AG09319 (cell line): ENCODE measurements around the gene C2orf92.

Source experiments
- DNase-seq: peaks from one replicate; pipeline ENCODE4 v3.0.0-alpha.2; 2010; ENCODE audit warnings: low read depth; ENCODE audit errors: extremely low read depth
- TF ChIP-seq, protein P1 (sequence below): IDR thresholded peaks from 2 replicates; pipeline ENCODE4 v1.5.1; 2011; ENCODE audit warnings: low read depth, mild to moderate bottlenecking, inconsistent platforms, low read length, moderate library complexity

Gene C2orf92

DNA sequence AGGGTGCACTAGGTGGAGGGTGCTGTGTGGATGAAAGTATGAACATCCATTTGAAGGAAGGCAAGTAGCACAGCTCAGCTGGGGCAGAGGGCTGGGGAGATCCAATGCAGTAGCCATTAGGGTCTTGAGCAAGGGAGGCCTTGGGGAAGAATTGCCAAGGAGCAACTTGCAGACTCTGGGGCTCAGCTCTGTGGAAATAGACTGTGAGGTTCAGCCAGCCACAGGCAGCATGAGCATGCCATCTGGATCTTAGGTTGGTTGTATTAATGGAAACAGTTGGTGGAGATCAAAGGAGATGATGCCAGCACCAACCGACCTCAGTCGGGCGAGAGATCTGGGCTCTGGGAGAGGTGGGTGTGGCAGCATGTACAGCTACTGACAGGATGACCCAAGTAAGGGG lies 49.4 kb downstream of the C2orf92 start:
- no peak for DNase-seq
- TF ChIP-seq, protein P1, sequence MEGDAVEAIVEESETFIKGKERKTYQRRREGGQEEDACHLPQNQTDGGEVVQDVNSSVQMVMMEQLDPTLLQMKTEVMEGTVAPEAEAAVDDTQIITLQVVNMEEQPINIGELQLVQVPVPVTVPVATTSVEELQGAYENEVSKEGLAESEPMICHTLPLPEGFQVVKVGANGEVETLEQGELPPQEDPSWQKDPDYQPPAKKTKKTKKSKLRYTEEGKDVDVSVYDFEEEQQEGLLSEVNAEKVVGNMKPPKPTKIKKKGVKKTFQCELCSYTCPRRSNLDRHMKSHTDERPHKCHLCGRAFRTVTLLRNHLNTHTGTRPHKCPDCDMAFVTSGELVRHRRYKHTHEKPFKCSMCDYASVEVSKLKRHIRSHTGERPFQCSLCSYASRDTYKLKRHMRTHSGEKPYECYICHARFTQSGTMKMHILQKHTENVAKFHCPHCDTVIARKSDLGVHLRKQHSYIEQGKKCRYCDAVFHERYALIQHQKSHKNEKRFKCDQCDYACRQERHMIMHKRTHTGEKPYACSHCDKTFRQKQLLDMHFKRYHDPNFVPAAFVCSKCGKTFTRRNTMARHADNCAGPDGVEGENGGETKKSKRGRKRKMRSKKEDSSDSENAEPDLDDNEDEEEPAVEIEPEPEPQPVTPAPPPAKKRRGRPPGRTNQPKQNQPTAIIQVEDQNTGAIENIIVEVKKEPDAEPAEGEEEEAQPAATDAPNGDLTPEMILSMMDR, result no peak

DNA sequence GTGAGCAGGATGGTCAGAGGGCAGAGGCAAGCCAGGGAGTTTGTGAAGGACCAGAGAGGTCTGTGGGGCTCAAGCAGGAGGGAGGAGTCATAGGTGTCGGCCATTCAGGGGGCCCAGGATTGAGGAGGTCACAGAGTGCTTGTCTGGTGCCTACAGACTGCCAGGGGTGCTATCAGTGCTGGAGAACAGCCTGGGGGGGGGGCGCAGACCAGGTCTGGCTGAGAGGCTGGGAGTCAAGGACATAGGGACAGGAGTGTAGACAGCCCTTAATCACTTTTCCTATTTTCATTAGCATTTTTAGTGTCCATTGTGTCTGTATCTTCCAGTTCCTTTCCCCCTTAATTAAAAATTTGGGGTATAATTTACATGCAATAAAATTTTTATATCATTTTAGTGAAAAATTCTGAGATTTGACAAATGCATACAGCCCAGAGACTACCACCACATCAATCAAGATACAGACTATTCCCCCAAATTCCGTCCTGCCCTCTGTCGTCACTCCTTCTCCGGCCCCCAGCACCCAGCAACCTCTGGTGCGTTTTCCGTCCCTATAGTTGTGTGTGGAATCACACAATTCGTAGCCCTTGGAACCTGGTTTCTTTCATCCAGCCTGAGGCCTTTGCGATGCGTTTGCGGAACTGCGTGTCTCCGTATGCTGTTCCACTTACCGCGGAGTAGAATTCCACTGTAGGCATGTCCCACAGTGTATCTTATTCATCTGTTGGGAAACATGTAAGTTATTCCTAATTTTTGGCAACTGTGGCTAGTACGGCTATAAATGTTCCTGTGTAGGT lies 50.0 kb downstream of the C2orf92 start:
- no peak for DNase-seq
- TF ChIP-seq, protein P1, result no peak

DNA sequence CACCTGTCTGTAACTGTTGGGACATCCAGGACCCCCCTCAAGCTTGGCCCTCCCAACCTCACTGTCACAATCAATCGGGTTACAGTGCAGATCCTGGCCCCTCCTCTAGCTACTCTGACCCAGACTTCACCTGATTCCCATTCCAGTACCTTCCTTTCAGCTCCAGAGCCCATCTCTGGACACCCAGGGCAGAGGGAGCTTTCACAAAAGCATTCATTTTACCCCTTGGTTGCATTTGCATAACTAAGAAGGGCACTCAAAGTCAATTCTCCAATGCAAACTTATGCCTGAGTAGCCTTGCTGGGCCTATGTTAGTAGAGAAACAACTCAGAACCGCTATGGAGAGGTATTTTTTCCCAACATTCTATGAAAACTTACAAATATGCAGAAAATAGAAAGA lies 51.2 kb downstream of the C2orf92 start:
- TF ChIP-seq, protein P1, result no peak

DNA sequence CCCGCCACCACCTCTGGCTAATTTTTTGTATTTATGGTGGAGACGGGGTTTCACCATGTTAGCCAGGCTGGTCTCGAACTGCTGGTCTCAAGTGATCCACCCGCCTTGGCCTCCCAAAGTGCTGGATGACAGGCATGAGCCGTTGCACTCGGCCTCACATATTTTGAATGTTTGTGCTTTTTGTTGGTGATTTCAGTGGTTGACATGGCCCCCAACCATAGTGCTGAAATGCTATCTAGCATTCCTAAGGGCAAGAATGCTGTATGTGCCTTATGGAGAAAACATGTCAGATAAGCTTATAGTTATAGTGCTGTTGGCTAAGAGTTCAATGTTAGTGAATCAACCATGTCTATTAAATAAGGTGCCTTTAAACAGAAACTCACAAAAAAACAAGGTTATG lies 52.7 kb downstream of the C2orf92 start:
- TF ChIP-seq, protein P1, result no peak
- no peak for DNase-seq

More for the DNA sequence above, 51.2 kb downstream of the C2orf92 start:
- no peak for DNase-seq

DNA sequence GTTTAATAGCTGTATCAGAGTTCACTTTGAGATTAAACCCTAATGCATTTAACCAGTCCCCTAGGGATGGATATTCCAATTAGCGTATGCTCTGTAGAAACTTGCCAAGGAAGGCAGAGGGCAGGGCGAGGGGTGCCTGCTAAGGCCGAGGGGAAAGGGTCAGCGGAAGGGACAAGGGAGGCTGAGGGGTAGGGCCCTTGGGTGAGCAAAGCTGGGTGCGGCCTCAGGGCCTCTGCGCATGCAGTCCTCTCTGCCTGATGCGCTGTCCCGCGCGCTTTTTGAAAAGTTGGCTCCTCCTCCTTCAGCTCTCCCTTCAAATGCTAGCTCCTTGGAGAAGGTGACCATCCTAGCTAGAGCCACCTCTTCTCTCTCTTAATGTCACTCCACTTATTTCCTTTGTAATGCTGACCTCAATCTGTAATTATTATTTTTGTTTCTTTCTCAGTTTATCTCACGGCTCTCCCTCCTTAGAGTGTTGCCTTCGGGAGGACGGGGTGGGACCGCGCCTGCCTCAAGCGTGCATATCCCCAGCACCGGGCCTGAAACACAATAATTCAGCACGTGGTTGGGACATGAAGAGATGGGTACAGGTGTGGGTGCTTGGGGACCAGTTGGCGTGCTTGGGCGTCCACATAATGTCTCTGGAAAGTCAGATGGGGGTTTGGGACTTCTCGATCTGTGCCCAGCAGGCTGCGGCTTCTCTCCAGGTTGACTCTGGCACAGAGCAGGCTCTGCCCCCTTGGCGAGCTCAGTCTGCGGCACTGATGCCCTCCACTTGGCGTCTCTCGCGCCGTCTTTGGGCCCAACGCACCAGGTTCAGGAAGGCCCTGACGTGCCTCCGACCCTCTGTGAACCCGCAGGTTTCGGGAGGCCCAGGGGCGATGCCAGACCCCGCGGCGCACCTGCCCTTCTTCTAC lies 53.9 kb downstream of the C2orf92 start:
- TF ChIP-seq, protein P1, result no peak
- no peak for DNase-seq

DNA sequence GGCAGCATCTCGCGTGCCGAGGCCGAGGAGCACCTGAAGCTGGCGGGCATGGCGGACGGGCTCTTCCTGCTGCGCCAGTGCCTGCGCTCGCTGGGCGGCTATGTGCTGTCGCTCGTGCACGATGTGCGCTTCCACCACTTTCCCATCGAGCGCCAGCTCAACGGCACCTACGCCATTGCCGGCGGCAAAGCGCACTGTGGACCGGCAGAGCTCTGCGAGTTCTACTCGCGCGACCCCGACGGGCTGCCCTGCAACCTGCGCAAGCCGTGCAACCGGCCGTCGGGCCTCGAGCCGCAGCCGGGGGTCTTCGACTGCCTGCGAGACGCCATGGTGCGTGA lies 54.5 kb downstream of the C2orf92 start:
- TF ChIP-seq, protein P1, result no peak
- no peak for DNase-seq

DNA sequence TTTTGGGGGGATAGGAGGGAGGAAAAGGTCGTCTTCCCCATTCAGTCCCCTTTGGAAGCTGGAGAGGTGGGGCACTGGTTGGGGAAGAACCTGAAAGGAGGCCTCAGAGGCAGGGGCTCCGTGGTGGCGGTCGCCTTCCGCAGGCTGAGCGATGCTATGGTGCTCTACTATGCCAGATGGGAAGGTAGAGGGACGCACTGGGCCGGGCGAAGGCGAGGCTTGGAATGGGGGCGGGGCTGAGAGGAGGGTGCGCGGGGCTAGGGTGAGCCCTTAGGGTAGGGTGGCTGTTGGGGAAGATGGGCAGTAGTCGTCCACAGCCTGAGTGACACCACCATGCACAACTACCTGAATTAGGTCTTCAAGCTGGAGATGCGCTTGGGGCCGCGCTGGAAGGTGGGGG lies 55.0 kb downstream of the C2orf92 start:
- TF ChIP-seq, protein P1, result no peak
- DNase-seq, result no peak
